Heart right ventricle (tissue), 16 donors: Measurements from ENCODE around the gene NPC1L1. TPM values are rescaled to one million over a fixed set of nuclear protein-coding genes. Genes with fewer than 3 reads are reported as not detected.

Experiments used
- ATAC-seq, 8 donors: fragments of 200-7000 bp; cut with Tn5 transposase; one replicate each; pipeline ENCODE4 v1.9.1; 2020; ENCODE audit warnings: mild to moderate bottlenecking in 8 of 8, moderate library complexity in 8 of 8, moderate number of reproducible peaks in 1 of 8
- DNase-seq, 2 donors: peaks; one replicate each; pipeline ENCODE4 v3.0.0-alpha.2; 2020
- H3K27ac ChIP-seq, 10 donors: fragments of 200-600 bp; sonication (generic) in 2 of 10; one replicate each; pipeline versions ENCODE4 v1.5.0 to v1.8.0; 2020 to 2022; ENCODE audit warnings: mild to moderate bottlenecking in 3 of 10
- H3K27me3 ChIP-seq, 7 donors: fragments of 200-600 bp; one replicate each; pipeline ENCODE4 v1.8.0; 2021 to 2022; ENCODE audit warnings: mild to moderate bottlenecking in 2 of 7
- H3K36me3 ChIP-seq, 9 donors: fragments of 200-600 bp; sonication (generic) in 1 of 9; one replicate each; pipeline versions ENCODE4 v1.5.0 to v1.8.0; 2020 to 2022; ENCODE audit warnings: mild to moderate bottlenecking in 2 of 9
- H3K4me1 ChIP-seq, 9 donors: fragments of 200-600 bp; sonication (generic) in 1 of 9; one replicate each; pipeline versions ENCODE4 v1.5.0 to v1.8.0; 2020 to 2022; ENCODE audit warnings: mild to moderate bottlenecking in 4 of 9
- H3K4me3 ChIP-seq, 10 donors: fragments of 200-600 bp; sonication (generic) in 2 of 10; one replicate each; pipeline versions ENCODE4 v1.5.0 to v1.8.0; 2020 to 2022; ENCODE audit warnings: mild to moderate bottlenecking in 7 of 10, moderate library complexity in 2 of 10
- H3K9me3 ChIP-seq, 11 donors: fragments of 200-600 bp in 10 of 11; sonication (generic) in 2 of 11; one replicate each; pipeline versions ENCODE4 v1.5.0 to v1.8.0; 2013 to 2022; ENCODE audit warnings: mild to moderate bottlenecking in 2 of 11, control low read depth in 1 of 11, moderate library complexity in 1 of 11
- CTCF ChIP-seq, 9 donors: fragments of 200-600 bp; sonication (generic) in 2 of 9; IDR thresholded peaks; one replicate each; pipeline versions ENCODE4 v1.5.0 to v1.8.0; 2021 to 2022; ENCODE audit warnings: antibody characterized with exemption in 9 of 9, mild to moderate bottlenecking in 5 of 9, moderate library complexity in 1 of 9
- WGBS, 2 donors: extraction: QIAGEN DNeasy Blood & Tissue Kit; methylation state at CpG; one replicate each; pipeline ENCODE4 v1.1.7; 2013; ENCODE audit warnings: inconsistent platforms in 1 of 2; 5-methylcytosine and 5-hydroxymethylcytosine counted together
- intact Hi-C, 10 donors: fragments of 100-400 bp; cut with DNase I; formaldehyde crosslinking; loops; one replicate each; pipeline versions ENCODE4 v1.11.1 to v1.14.2; 2022
- polyA plus RNA-seq, 2 donors: library from polyadenylated mRNA; stranded (reverse); fragments of 200-250 nt; gene quantifications; one replicate each; pipeline ENCODE4 v1.2.3, GENCODE V29; 2013
- total RNA-seq, 10 donors: library from RNA; stranded (reverse); fragmentation: NEBNext Ultra II Directional in 3 of 10; extraction: Animal tissue kit (Norgen Biotek cat#: 25700) in 3 of 10; gene quantifications; one replicate each; pipeline versions ENCODE4 v1.2.1 to v1.2.4, GENCODE V29; 2021 to 2023
- donor health status: Arrhythmogenic right ventricular cardiomyopathy.
- donor health status: ischemic (EF 13 %, LVEDD 7.1; RV severe dilation, severe dysfunction).
- donor health status: healthy with polysubstance abuse.
- donor health status: DM: no; HTN: yes; CAD: no.
- donor health status: DM: no; HTN: no; CAD: no.
- donor health status: ischemic (EF 25% LVEDD 6.9; RV normal size, moderate dysfunction).
- donor health status: ischemic (EF 25% LVEDD 5.7; RV mildly dilated, moderate dysfunction).
- donor health status: healthy.
- donor health status: DM: yes; HTN: yes; CAD: no.
- donor health status: Ischemic cardiomyopathy.
- donor health status: ischemic (EF 35%, LVEDD 5.7; RV mildly dilated, moderate dysfunction).
- donor health status: nonischemic (EF 11% LVEDD 7.7; RV severe dilation, severe dysfunction).
- donor health status: DM: yes; HTN: yes; CAD: no.
- donor health status: PGD.
- donor health status: ischemic (EF 29% LVEDD 5.4; RV normal size, mild dysfunction).
- donor health status: nonischemic (EF 23%, LVEDD 6.1; RV moderate dilation, normal function).

Gene NPC1L1
- total and polyA plus RNA-seq, 12 donors = under 0.01 to 0.29 (median 0.12) TPM; not detected in 1

DNA sequence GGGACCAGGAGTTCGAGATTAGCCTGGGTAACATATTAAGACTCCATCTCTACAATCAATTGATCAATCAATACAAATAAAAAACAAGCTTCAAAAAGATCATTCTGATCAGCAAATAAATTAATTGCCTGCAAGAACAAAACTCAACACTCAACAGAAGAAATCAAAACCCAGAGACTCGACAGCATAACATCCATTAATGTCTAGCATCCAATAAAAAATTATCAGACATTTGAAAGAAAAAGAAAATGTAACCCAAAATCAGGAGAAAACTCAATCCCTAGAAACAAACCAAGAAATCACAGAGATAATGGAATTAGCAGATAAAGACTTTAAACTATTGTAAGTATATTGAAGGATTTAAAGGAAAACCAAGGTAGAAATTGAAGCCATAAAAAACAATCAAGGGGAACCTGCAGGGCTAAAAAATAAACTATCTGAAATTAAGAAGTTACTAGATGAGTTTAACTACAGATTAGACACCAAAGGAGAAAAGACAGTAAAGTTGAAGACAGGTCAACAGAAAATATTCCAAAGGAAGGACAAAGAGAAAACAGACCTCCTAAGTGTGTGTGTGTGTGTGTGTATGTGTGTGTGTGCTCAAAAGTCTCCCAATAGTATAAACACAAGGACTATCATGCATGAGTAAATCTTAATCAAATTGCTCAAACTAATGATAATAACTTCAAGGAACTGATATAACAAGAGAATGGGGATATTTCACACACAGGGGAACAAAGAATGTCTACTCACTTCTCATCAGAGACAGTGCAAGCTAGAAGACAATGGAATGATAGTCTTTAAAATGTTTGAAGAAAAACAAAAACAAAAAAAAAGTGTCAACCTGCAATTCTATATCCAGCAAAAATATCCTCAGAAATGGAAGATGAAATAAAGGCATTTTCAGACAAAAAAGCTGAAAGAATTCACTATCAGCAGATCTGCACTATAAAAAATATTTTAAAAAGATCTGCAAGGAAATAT is 58.3 kb downstream of the NPC1L1 start:
- 98 to 100% methylated on average over 2 of the region's 2 CpGs for WGBS, 2 donors
- intact Hi-C loops = loop anchor here in 1 of 10 donors (10.0 kb wide), 1 partner anchor 82 kb away; no protein-coding TSS in a partner anchor
- DNase-seq (no peak), ATAC-seq (no peak)
- Histone ChIP-seq H3K27ac (peak overlapping the region in 2 of 10 donors; percentile 8 to 59), H3K9me3 (peaks cover 0 to 16% (median 0%) of the 10 kb centered on the region in 11 donors), H3K27me3 (no peaks in the 10 kb centered on the region), H3K36me3 (peaks cover 0 to 75% (median 33%) of the 10 kb centered on the region in 9 donors), H3K4me1 (peaks cover 0 to 57% (median 44%) of the 10 kb centered on the region in 9 donors), H3K4me3 (no peak overlapping the region)
- no peak for TF ChIP-seq CTCF (IDR thresholded peaks at IDR 0.05)

GRCh38 chr7:44477938-44478337 is 63.2 kb downstream of the NPC1L1 start:
- peaks cover 0 to 8% (median 0%) of the 10 kb centered on the region in 11 donors for H3K9me3 ChIP-seq
- WGBS, 2 donors = 95 to 97% methylated on average over 8 of the region's 8 CpGs
- H3K4me1 ChIP-seq = peaks cover 0 to 40% (median 26%) of the 10 kb centered on the region in 9 donors
- DNase-seq = no peak
- H3K27me3 ChIP-seq = no peaks in the 10 kb centered on the region
- peak in 1 of 8 donors; percentile 7 for ATAC-seq
- H3K4me3 ChIP-seq = no peak overlapping the region
- H3K36me3 ChIP-seq = peaks cover 0 to 91% (median 23%) of the 10 kb centered on the region in 9 donors
- peak overlapping the region in 3 of 10 donors; percentile 51 to 56 (median 55) for H3K27ac ChIP-seq
- intact Hi-C loops = loop anchor here (1.0 to 10.0 kb wide), 9 partner anchors 103 to 406 kb away; partner anchors contain the start of gene CAMK2B (in 1 of the 10)
- TF ChIP-seq CTCF (IDR thresholded peaks at IDR 0.05) = no peak

GRCh38 chr7:44477063-44477830 is 63.9 kb downstream of the NPC1L1 start:
- ATAC-seq (peak; percentile 81 to 93 (median 88)), DNase-seq (peak; percentile 24 to 34)
- Histone ChIP-seq H3K27me3 (no peaks in the 10 kb centered on the region), H3K9me3 (peaks cover 0 to 2% (median 0%) of the 10 kb centered on the region in 11 donors), H3K27ac (peak overlapping the region in 7 of 10 donors; percentile 33 to 60 (median 55)), H3K4me3 (no peak overlapping the region), H3K4me1 (peaks cover 0 to 45% (median 31%) of the 10 kb centered on the region in 9 donors), H3K36me3 (peaks cover 0 to 86% (median 16%) of the 10 kb centered on the region in 9 donors)
- peak; percentile 68 to 95 (median 92) for TF ChIP-seq CTCF (IDR thresholded peaks at IDR 0.05)
- intact Hi-C loops = loop anchor here (1.0 to 10.0 kb wide), 9 partner anchors 102 to 405 kb away; partner anchors contain the start of gene CAMK2B (in 1 of the 10)
- WGBS, 2 donors = 29 to 30% methylated on average over 6 of the region's 6 CpGs
